Astrocyte of the cerebellum (primary cell): ENCODE data around the gene ALPL.

Experiments used
- DNase-seq: peaks from one replicate; pipeline ENCODE4 v3.0.0-alpha.2; 2011; ENCODE audit warnings: low read depth
- H3K4me3 ChIP-seq: 2 replicates; pipeline ENCODE4 v1.5.1; 2011; ENCODE audit warnings: mild to moderate bottlenecking, low read depth, low read length, moderate library complexity
- in situ Hi-C: cut with HindIII; loops from 2 replicates; pipeline ENCODE4 v1.10.0; 2017; ENCODE audit warnings: low sequenced_read_pairs
- TF ChIP-seq, protein P1 (sequence below): IDR thresholded peaks from 2 replicates; pipeline ENCODE4 v1.5.1; 2012; ENCODE audit warnings: low read length, low read depth, moderate library complexity, mild to moderate bottlenecking; ENCODE audit errors: missing control alignments

The ALPL gene

DNA sequence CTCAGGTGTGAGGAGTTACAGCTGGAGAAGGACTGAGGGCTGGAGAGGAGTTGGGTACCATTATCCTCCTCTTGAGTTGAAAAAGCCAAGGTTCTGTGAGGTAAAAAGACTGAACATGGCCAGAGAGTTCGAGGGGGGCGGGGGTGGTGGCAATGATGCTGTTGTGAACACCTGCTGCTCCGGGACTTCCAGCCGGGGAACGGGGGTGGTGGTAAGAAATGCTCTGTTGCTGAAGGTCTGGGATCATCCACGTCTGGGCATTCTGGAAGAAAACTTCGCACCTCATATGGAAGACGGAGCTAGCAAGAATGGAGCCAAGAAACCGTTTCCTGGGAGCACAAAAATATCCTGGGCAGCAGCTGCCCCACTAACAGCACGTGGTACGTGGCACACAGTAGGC, 20.1 kb upstream of the ALPL start:
- TF ChIP-seq, protein P1, sequence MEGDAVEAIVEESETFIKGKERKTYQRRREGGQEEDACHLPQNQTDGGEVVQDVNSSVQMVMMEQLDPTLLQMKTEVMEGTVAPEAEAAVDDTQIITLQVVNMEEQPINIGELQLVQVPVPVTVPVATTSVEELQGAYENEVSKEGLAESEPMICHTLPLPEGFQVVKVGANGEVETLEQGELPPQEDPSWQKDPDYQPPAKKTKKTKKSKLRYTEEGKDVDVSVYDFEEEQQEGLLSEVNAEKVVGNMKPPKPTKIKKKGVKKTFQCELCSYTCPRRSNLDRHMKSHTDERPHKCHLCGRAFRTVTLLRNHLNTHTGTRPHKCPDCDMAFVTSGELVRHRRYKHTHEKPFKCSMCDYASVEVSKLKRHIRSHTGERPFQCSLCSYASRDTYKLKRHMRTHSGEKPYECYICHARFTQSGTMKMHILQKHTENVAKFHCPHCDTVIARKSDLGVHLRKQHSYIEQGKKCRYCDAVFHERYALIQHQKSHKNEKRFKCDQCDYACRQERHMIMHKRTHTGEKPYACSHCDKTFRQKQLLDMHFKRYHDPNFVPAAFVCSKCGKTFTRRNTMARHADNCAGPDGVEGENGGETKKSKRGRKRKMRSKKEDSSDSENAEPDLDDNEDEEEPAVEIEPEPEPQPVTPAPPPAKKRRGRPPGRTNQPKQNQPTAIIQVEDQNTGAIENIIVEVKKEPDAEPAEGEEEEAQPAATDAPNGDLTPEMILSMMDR = no peak
- in situ Hi-C loops = no loop called here
- no peak overlapping the region for H3K4me3 ChIP-seq
- no peak for DNase-seq

DNA sequence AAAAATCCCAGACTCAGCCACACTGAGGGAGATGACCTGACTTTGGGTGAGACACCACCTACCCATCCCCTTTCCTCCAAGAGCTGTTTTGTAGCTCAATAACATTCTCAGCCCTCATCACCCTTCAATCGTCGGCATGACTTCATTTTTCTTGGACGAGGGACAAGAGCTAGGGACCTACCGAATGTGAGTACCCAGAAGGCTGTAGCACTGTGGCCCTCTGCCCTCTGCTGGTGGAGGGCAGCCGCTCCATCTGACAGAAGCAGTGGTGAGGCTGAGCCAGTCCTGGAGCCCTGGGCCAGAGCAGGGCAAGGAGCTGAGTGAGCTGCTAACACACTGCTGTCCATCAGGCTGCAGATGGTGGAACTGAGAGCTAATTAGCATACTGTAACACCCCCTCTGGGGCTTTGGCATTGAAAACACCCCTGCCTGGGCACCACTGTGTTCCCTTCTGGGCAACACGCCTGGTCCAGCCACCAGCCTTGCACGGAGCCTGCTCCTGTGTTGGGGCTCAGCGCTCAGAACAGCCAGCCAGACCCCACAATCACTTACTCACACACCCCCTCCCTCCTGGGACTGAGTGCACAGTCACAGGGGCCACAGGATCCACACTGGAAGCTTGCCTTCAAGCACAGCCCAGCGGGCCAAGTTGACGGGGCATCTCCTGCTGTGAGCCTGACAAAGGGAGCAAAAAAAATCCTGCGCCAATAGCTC, 18.3 kb upstream of the ALPL start:
- in situ Hi-C loops = no loop called here
- no peak for DNase-seq
- TF ChIP-seq, protein P1 = peak; percentile 59
- H3K4me3 ChIP-seq = no peak overlapping the region

DNA sequence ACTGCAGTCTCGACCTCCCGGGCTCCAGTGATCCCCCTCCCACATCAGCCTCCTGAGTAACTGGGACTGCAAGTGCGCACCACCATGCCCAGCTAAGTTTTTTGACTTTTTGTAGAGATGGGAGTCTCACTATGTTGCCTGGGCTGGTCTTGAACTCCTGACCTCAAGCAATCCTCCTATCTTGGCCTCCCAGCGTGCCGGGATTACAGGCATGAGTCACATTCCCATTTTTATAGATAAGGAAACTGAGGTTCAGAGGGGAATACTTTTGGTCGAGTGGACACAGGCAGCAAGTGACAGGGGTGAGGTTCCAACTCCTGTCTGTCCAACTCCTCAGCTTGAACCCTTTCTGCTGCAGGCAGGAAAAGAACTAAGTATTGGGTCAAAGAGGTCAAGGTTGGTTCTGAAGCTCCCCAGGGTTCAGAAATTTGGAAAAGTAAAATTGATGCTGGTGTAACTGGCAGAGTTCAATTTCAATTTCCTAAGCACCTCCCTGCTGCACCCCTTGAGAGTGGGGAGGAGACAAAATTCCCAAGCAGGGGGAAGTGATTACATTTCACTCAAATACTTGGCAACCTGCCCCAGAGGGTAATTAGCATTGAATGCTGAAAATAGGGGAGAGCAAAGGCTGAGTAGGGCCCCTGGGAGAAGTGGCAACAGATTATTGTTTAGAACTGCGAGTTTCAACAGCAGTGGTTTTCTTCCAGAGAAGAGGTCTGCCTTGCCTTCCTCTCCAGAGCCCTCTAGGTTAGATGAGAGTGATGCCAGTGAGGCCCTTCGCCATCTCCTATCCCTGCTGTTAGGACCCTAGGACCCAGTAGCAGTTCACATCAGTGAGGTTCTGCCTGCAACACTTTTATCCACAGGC, 17.5 kb upstream of the ALPL start:
- TF ChIP-seq, protein P1 = no peak
- in situ Hi-C loops = no loop called here
- H3K4me3 ChIP-seq = no peak overlapping the region
- no peak for DNase-seq

DNA sequence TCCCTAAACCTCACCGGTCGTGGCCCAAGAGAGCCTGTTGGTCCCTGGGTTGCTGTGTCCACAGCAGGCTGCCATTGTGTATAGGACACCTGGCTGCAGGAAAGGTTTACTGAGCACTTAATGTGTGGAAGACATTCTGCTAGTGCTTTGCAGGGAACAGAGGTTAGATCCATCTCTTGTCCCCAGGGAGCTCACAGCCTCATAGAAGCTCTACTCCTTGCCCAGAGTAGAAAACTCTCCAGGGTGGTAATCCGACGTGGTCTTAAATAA, 16.9 kb upstream of the ALPL start:
- DNase-seq = no peak
- in situ Hi-C loops = no loop called here
- no peak overlapping the region for H3K4me3 ChIP-seq
- TF ChIP-seq, protein P1 = no peak

DNA sequence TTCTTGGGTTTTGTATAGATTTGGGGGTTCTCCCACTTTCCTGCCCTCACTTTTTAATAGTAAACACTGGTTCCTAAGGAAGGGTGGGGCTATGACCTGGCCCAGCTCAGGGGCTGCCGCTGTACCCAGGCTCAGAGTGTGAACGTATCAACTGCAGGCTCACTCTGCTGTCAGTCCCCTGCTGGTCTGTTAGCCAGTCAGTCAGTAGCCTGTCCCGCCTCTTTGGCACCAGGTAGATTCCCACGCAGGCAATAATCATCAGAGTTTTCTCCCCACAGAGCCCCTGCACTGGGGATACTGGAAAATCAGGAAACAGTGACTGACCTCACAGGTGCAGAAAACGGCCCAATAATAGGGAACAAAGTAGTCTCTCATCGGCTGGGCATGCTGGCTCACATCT, 15.0 kb upstream of the ALPL start:
- H3K4me3 ChIP-seq = no peak overlapping the region
- TF ChIP-seq, protein P1 = no peak
- in situ Hi-C loops = no loop called here

DNA sequence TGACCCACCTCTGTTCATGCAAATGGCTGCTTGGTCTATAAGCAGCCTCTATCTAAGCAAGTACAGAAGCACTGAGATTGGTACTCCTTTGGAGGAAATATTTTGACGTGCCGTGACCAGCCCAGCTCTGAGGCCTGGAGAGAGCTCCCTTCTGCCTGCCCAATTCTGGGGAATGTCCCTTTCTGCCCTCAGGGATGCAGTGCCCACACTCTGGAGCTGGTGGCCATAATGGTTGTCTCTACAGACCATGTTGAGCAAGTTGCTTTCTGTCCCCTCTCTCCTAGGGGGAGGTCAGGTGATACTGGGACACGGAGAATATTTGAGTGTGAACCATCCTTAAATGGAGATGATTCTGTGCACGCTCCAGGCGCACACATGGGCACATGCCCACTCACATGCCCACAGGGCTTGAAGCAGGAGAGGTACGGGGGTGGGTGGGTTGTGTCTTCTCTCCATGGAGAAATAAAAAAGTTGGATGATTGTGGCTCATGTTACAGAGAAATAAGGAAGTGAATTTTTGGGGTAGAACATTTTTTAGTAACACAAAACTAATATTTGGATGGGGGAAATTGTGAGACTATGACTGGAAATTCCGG, 13.9 kb upstream of the ALPL start:
- H3K4me3 ChIP-seq = no peak overlapping the region
- TF ChIP-seq, protein P1 = no peak
- DNase-seq = no peak
- in situ Hi-C loops = no loop called here

More for the DNA sequence above, 15.0 kb upstream of the ALPL start:
- DNase-seq = no peak
